ENCODE results near the gene BOK.
A peak's percentile ranks its signal among the peaks of the same experiment; 100 is the strongest.
"Not testable (repeated sequence)": the region's sequence is repeated elsewhere in the genome, so short reads cannot be mapped to it uniquely, and the experiment has no call there.

BOK gene

DNA sequence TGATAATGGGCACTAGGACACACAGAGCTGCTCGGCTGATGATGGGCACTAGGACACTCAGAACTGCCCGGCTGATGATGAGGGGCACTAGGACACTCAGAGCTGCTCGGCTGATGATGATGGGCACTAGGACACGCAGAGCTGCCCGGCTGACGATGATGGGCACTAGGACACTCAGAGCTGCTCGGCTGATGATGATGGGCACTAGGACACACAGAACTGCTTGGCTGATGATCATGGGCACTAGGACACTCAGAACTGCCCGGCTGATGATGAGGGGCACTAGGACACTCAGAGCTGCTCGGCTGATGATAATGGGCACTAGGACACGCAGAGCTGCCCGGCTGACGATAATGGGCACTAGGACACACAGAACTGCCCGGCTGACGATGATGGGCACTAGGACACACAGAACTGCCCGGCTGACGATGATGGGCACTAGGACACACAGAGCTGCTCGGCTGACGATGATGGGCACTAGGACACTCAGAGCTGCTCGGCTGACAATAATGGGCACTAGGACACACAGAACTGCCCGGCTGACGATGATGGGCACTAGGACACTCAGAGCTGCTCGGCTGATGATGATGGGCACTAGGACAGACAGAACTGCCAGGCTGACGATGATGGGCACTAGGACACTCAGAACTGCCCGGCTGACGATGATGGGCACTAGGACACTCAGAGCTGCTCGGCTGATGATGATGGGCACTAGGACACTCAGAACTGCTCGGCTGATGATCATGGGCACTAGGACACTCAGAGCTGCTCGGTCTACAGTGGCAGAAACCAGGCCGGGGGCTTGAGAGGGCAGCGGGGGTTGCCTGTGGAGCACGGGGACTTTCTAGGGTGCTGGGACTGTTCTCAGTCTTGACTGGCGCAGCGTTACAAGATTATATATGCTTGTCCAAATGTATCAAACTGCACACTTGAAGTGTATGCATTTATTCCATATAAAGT is 32.2 kb downstream of the BOK start:
- H3K4me1 Mint-ChIP-seq, H3K27me3 Mint-ChIP-seq, DNase-seq, H3K4me3 Mint-ChIP-seq, H3K27ac Mint-ChIP-seq, ATAC-seq: not testable (repeated sequence)
- peaks cover 12 to 26% of the 10 kb centered on the region in 2 donors for H3K9me3 Mint-ChIP-seq

DNA sequence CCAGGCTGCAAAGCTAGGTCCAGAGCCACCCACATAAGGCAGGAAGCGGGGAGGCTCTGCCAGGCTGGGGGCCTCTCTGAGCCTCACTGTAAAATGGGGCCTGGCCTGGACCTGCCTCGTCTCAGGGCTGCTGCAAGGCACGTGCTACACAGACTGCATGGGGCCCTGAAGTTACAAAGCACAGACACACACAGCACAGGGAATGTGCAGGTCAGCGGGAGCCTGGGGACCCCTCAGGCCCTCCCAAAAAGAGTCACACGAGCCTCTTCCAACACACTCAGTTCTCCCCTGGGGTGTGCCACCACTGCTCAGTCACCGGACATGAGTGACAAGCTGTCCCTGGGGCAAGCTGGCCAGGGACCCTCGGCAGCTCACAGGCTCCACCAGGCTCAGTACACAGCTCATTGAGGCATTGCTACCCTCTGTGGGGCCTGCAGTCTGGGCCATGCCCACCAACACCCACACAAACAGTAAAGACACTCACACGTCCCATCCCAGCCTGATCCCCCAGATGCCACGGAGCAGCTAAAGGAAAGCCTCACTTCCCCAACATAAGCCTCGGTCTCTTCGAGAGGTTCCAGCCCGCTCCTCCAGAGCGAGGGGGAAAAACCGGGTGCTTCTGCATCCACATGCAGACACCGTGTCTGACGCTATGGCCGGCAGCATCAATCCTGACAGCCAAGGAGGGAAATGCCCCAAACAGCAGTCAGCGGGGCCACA is 33.7 kb downstream of the BOK start:
- no peaks in the 10 kb centered on the region for H3K27me3 Mint-ChIP-seq
- DNase-seq: no peak
- peaks cover under 1 to 14% of the 10 kb centered on the region in 2 donors for H3K9me3 Mint-ChIP-seq
- H3K27ac Mint-ChIP-seq: peak overlapping the region in 1 of 2 donors; percentile 74
- no peak overlapping the region for H3K4me3 Mint-ChIP-seq
- no peaks in the 10 kb centered on the region for H3K4me1 Mint-ChIP-seq
- ATAC-seq: no peak

DNA sequence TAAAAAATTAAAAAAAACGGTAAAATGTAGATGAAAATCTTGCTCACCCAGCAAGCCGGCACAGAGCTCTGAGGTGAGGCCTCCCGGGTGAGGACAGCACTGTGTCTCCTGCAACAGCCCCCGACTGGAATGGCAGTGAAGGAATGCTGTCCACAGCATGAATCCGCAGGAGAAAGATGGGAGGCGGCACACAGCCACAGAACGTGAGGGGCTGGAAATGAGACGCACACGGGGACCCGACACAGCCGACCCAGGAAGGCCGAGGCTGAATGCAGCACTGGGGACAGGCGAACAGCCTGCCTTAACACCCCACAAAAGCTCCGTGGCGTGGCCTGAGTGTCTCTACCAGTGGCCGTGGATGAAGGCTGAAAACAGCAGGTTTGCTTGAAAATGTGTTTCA is 34.7 kb downstream of the BOK start:
- Mint-ChIP-seq H3K4me3 (no peak overlapping the region), H3K27me3 (no peaks in the 10 kb centered on the region), H3K9me3 (peaks cover 0 to 4% of the 10 kb centered on the region in 2 donors), H3K4me1 (no peaks in the 10 kb centered on the region), H3K27ac (no peak overlapping the region)
- ATAC-seq: no peak
- DNase-seq: no peak

DNA sequence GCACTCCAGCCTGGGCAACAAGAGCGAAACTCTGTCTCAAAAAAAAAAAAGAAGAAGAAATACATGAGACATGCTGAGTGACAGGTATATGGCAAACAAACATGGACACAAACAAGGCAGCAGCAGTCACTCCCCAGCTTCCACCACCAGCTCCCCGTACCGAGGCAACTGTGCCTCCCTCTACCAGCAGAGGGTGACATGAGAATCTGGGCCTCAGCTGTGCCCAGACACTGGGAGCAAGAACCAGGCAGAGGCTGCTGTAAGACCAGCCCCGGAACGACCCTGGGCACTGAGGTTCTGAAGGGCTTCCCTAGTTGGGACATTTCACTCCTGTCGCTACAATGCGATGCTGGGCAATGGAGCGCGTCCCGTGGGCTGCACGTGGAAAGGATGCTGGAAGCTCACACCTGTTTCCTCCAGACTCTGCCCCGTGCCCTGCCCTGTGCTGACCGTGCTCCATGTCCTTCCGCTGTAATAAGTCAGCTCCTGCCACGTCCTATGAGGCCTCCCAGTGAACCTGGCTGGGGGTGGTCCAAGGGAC is 37.1 kb downstream of the BOK start:
- Mint-ChIP-seq H3K27me3 (no peaks in the 10 kb centered on the region), H3K9me3 (no peaks in the 10 kb centered on the region), H3K4me1 (no peaks in the 10 kb centered on the region), H3K27ac (no peak overlapping the region), H3K4me3 (no peak overlapping the region)
- ATAC-seq (no peak), DNase-seq (no peak)

DNA sequence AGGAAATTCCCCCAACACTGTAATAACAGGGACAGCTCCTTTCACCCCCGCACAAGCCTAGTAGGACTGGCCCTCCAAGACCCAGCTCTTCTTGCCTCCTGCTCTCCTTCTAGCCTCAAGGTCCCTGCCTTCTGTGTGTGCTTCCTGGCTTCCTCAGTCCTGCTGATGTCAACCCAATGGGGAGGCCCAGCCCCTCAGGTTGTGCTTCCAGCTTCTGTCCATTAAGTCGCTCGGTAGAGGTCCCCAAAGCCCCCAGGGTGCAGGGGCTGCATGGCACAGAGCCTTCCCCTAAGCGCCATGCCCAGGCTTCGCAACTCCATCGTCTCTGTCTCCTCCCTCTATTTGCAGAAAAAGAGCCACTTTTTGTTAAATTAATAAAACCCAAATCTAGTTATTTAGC is 39.0 kb downstream of the BOK start:
- H3K9me3 Mint-ChIP-seq: no peaks in the 10 kb centered on the region
- ATAC-seq (no peak), DNase-seq (no peak)
- H3K27me3 Mint-ChIP-seq: no peaks in the 10 kb centered on the region
- no peak overlapping the region for H3K27ac Mint-ChIP-seq
- no peak overlapping the region for H3K4me3 Mint-ChIP-seq
- H3K4me1 Mint-ChIP-seq: no peaks in the 10 kb centered on the region

DNA sequence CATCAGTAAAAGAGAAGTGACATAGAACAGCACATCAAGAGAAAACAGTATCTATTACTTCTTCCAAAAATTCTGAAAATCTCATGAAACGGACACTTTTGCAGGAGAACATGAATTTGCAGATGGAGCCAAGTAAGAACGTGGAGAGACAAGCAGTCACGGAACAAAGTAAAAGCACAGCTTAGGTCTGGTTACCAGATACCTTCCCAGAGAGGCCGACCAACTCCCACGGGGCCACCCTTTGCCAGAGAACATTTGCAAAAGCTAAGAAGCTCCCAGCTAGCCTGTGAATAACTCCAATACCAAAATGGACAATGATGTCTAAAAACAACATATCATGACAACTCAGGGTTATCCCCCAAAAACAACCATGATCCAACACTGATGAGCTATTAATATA is 39.5 kb downstream of the BOK start:
- Mint-ChIP-seq H3K27me3 (no peaks in the 10 kb centered on the region), H3K4me1 (no peaks in the 10 kb centered on the region), H3K4me3 (no peak overlapping the region), H3K27ac (no peak overlapping the region), H3K9me3 (no peaks in the 10 kb centered on the region)
- no peak for DNase-seq
- no peak for ATAC-seq

DNA sequence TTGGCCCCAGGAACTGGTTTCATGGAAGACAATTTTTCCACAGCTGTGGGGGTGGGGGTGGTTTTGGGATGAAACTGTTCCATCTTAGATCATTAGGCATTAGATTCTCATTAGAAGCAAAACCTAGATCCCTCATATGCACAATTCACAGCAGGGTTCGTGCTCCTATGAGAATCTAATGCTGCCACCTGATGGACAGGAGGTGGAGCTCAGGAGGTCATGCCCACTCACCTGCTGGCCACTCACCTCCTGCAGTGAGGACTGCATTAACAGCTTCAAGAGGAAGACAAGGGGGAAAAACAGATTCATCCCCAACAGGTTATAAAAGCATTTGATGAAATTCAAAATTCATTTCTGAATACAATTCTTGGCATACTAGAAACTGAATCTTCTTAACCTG is 39.9 kb downstream of the BOK start:
- H3K27me3 Mint-ChIP-seq: no peaks in the 10 kb centered on the region
- no peak for ATAC-seq
- H3K9me3 Mint-ChIP-seq: no peaks in the 10 kb centered on the region
- no peaks in the 10 kb centered on the region for H3K4me1 Mint-ChIP-seq
- DNase-seq: no peak
- no peak overlapping the region for H3K27ac Mint-ChIP-seq
- H3K4me3 Mint-ChIP-seq: no peak overlapping the region

DNA sequence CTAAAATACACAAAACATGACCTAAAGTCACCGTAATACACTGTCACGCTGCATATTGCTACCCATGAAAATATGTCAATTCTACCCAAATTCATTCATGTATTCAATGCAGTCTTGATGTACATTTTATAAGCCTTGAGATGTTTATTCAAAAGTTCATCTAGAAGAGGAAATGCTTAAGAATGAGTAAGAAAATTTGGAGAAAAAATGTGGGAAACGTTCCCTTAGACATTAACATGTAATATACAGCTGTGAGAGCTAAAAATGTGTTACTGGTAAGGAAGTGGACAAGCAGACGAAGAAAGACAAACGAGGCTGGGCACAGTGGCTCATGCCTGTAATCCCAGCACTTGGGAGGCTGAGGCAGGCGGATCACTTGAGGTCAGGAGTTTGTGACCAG is 41.1 kb downstream of the BOK start:
- DNase-seq: no peak
- no peaks in the 10 kb centered on the region for H3K27me3 Mint-ChIP-seq
- no peaks in the 10 kb centered on the region for H3K4me1 Mint-ChIP-seq
- no peak for ATAC-seq
- no peaks in the 10 kb centered on the region for H3K9me3 Mint-ChIP-seq
- no peak overlapping the region for H3K27ac Mint-ChIP-seq
- no peak overlapping the region for H3K4me3 Mint-ChIP-seq

DNA sequence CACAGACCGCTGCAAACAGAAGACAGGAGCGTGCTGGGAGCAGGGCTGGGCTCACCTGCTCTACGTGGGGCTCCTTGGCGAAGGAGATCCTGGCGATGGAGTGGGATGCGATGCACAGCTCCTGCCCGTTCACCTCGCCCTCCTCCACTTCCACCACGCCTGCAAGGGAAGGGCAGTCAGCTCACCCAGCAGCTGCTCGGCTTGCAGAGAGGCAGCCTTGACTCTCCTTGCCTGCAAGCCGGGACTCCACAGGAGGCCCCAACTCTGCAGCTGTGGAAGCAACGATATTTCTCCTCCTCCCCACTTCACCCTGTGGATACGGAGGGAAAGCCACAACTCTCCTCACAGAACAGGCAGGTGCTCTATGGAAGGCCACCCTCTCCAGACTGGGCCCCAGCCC is 43.3 kb downstream of the BOK start:
- H3K4me1 Mint-ChIP-seq: no peaks in the 10 kb centered on the region
- H3K9me3 Mint-ChIP-seq: no peaks in the 10 kb centered on the region
- DNase-seq: no peak
- no peaks in the 10 kb centered on the region for H3K27me3 Mint-ChIP-seq
- no peak for ATAC-seq
- H3K4me3 Mint-ChIP-seq: no peak overlapping the region
- H3K27ac Mint-ChIP-seq: peak overlapping the region in 1 of 2 donors; percentile 91

DNA sequence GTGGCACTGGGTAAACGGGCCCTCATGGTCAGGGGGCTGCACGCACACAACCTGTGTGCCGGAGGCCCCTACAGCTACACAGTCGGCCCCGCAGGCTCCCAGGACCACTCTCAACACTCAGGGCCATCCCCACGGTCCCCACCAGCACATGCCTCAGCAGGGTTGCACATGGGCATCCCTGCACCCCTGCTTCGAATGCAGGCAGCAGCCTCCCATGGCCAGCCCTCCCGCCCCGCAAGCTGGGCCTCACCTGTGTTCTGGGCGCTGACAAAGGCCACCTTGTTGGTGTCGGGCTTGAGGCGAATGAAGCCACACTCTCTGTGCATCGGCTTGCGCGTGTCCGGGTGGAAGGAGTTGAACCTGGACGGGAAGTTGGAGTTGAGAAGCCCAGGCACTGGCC is 44.2 kb downstream of the BOK start:
- Mint-ChIP-seq H3K4me3 (no peak overlapping the region), H3K9me3 (no peaks in the 10 kb centered on the region)

DNA sequence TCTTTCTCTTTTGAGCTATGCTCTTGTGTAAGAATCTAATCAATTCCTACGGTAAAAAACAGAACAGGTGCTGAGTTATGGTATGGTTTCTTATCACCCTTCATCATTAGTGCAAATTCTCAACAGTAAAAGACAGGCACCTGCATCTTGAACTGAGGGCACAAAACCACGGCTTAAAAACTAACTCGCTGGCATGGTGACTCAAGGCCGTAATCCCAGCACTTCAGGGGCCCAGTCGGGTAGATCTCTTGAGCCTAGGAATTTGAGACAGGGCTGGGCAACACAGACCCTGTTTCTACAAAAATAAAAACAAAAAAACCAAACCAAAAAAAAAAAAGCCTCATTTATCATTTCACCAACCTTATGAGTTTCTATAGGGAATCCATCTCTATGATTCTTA is 45.1 kb downstream of the BOK start:
- no peaks in the 10 kb centered on the region for H3K9me3 Mint-ChIP-seq
- DNase-seq (no peak), ATAC-seq (no peak)
- H3K4me3 Mint-ChIP-seq: no peak overlapping the region
- H3K27ac Mint-ChIP-seq: peak overlapping the region in 1 of 2 donors; percentile 74
- no peaks in the 10 kb centered on the region for H3K27me3 Mint-ChIP-seq
- peaks cover 5% of the 10 kb centered on the region for H3K4me1 Mint-ChIP-seq

More for the DNA sequence above, 44.2 kb downstream of the BOK start:
- no peak overlapping the region for H3K27ac Mint-ChIP-seq
- DNase-seq: no peak
- no peaks in the 10 kb centered on the region for H3K4me1 Mint-ChIP-seq
- ATAC-seq: no peak
- no peaks in the 10 kb centered on the region for H3K27me3 Mint-ChIP-seq

DNA sequence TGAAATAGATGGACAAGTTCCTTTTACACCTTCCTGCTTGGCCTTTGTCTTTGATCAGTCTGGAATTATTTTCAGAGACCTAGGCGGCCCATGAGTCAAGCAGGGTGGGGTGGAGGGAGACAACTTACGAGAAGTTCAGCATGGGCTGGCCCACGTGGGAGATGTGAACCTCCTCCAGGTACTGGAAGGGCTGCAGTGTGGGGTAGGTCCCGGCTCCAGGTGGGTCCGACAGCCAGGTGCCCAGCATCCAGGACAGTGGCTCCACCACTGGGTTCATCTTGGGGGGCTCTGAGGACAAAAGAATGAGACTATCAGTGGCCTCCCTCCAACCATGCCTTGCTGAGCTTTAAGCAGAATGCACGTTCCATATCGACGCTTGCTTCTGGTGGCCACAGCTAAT is 47.6 kb downstream of the BOK start:
- no peak overlapping the region for H3K4me3 Mint-ChIP-seq
- peaks cover 22% of the 10 kb centered on the region for H3K4me1 Mint-ChIP-seq
- DNase-seq: no peak
- no peaks in the 10 kb centered on the region for H3K9me3 Mint-ChIP-seq
- H3K27me3 Mint-ChIP-seq: no peaks in the 10 kb centered on the region
- H3K27ac Mint-ChIP-seq: peak overlapping the region in 1 of 2 donors; percentile 33
- ATAC-seq: no peak

DNA sequence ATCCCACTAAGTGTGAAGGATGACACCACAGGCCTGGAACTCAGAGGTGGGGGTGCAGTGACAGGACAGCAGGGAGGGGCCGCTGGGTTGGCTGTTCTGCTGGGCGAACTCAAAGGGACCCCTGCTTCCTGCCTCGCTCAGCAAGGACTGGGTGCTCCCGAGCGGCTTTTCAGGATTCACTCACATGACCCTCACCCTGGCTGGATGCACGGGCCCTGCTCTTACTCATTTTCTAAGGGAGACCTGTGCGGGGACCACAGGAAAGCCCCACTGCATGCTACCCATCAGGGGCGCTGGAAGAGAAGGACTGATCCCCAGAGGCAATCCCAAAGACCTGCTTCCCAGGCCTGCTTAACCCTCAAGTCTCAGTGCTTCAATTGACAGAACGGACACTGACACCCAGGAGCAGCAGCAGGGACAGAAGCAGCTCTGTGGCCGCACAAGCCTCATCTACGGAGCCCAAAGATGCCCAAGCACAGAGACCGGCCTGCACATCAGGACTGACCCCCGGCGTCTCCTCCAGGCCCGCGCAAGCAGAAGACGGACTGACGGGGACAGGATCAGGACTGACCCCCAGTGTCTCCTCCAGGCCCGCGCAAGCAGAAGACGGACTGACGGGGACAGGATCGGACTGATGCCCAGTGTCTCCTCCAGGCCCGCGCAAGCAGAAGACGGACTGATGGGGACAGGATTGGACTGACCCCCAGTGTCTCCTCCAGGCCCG is 48.8 kb downstream of the BOK start:
- H3K4me3 Mint-ChIP-seq: no peak overlapping the region
- no peaks in the 10 kb centered on the region for H3K27me3 Mint-ChIP-seq
- no peak for ATAC-seq
- no peak overlapping the region for H3K27ac Mint-ChIP-seq
- DNase-seq: no peak
- H3K9me3 Mint-ChIP-seq: no peaks in the 10 kb centered on the region
- peaks cover 22% of the 10 kb centered on the region for H3K4me1 Mint-ChIP-seq

DNA sequence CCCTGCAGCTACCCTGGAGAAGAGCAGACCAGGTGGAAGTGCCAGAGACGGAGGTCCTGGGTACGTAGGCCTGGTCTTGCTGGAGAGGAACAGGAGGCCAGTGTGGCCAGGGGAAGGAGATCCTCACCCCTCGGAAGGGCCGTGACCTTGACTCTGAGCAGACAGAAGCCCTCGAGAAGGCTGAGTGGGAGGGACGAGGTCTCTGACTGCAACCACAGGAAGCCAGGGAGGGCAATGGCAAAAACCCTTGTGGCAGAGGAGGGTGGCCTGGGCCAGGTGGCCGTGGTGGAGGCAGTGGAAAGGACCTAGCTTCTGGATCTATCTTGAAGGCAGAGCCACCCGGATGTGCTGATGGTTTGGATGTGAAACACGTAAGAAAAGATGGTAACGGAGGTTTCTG is 50.3 kb downstream of the BOK start:
- Mint-ChIP-seq H3K27me3 (no peaks in the 10 kb centered on the region), H3K27ac (peak overlapping the region in 1 of 2 donors; percentile 1), H3K9me3 (no peaks in the 10 kb centered on the region), H3K4me3 (peak overlapping the region; percentile 44 to 76), H3K4me1 (peaks cover 22% of the 10 kb centered on the region)
- no peak for ATAC-seq
- no peak for DNase-seq

All from stimulated activated naive CD8-positive, alpha-beta T cell treated with anti-CD3 and anti-CD28 coated beads, Interleukin-15, amount 100 ng/mL, for 72 hours (primary cell).